RCC 7860 (cell line): ENCODE data around the gene HTD2.
"Not testable (repeated sequence)": the region's sequence is repeated elsewhere in the genome, so short reads cannot be mapped to it uniquely, and the experiment has no call there.

Experiments
- DNase-seq: peaks from one replicate; pipeline ENCODE4 v3.0.0-alpha.2; 2015; ENCODE audit warnings: low spot score
- FAIRE-seq: peaks from 2 replicates; lab custom pipeline; 2012; peaks lifted over from hg19 to GRCh38; lab: Jason Lieb, UNC

Gene HTD2

DNA sequence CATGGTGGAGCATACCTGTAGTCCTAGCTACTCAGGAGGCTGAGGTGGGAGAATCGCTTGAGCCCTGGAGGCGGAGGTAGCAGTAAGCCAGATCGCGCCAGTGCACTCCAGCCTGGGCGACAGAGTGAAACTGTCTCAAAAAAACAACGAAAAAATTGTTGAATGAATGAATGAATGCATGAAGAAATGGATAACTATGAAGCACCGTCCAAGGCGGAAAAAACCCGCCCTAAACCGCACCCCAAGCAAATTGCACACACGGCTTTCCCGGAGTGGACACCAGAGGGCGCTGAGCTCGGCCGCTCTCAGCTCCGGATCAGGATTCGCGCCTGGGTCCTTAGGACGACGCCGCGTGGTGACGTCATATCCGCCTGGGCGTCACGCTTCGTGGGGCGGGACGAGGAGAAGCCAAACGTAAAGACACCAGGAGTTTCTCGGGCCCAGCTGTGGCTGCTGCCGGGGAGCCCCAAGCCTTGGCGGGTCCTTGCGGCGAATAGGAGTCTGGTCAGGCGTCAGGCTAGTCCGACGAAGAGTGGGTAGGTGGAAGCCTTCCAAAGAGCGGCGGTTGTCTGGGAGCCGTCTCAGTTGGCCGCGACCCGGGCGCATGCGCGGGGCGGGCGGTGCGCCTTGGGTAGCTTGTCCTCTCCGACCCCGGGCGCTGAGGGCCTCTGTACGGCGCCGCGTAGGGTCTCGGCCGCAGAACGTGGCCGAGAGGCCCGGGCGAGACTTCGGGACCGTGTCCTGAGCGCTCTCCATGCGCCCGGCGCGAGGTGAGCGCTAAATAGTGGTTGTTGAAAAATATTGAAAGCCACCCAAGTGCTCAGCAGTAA lies at the start of gene HTD2, which contains the start of gene RPP14:
TSS of gene HTD2 (plus strand) at position 639 of the 830 bp plus-strand sequence. CDS start 11,094 bp downstream, outside the sequence.
TSS of gene RPP14 (plus strand) at position 364 of the 830 bp plus-strand sequence. CDS start 4,085 bp downstream, outside the sequence.
- FAIRE-seq (peak; percentile 73), DNase-seq (peak; percentile 81)

- FAIRE-seq (no peak), DNase-seq (no peak)
These were observed 47.8 kb upstream of the HTD2 start for GRCh38 chr3:58258392-58259055.

GRCh38 chr3:58260261-58260731 lies 46.0 kb upstream of the HTD2 start:
- FAIRE-seq: peak; percentile 91
- peak; percentile 91 for DNase-seq

GRCh38 chr3:58260733-58261132 lies 45.6 kb upstream of the HTD2 start:
- FAIRE-seq: peak; percentile 75
- peak; percentile 70 for DNase-seq

GRCh38 chr3:58261954-58262666 lies 44.2 kb upstream of the HTD2 start:
- DNase-seq: no peak
- FAIRE-seq: no peak

DNA sequence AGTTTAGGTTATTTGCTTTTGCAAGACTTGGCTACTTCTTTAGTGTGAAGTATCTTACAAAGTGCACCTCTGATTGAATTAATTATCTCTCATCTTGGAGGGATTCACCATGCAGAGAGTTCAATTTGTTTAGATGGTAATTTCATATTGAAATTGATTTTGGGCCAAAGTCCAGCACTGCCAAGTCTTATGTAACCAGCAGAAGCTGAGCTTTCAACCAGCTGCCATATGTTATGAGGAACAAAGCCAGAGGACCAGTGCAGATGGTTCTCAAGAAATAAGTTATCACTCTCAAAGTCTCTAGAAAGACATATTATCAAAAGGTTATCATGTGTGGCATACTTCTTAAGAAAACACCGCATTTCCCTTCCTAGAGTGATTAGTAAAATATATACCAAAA lies 39.7 kb upstream of the HTD2 start:
- no peak for FAIRE-seq
- DNase-seq: no peak

DNA sequence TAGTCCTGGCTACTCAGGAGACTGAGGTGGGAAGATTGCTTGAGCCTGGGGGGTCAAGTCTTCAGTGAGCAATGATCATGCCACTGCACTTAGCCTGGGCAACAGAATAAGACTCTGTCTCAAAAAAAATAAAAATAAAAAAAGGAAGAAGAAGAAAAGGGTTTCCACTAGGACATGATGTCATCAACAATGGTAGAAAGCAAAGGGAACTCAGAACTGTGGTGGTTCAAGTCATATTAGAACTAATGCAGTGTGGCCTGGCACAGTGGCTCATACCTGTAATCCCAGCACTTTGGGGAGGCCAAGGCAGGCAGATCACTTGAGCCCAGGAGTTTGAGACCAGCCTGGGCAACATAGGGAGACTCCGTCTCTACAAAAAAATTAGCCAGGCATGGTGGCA lies 38.8 kb upstream of the HTD2 start:
- DNase-seq, FAIRE-seq: not testable (repeated sequence)

- DNase-seq (no peak), FAIRE-seq (no peak)
These were observed 37.0 kb upstream of the HTD2 start for GRCh38 chr3:58269356-58269755.

DNA sequence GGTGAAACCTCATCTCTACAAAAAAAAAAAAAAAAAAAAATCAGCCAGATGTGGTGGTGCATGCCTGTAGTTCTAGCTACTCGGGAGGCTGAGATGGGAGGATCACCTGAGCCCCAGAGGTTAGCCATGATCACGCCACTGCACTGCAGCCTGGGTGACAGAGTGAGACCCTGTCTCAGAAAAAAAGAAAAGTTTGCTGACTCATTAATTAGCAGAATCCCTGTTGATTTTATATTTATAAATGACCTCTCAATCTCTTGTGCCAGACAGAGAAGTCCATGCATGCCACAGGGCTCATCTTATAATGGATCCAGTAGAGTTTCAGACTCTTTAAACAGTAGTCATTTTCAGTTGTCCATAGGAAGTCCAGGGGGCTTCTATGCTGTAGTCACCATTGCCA lies 35.8 kb upstream of the HTD2 start:
- FAIRE-seq: no peak
- no peak for DNase-seq

DNA sequence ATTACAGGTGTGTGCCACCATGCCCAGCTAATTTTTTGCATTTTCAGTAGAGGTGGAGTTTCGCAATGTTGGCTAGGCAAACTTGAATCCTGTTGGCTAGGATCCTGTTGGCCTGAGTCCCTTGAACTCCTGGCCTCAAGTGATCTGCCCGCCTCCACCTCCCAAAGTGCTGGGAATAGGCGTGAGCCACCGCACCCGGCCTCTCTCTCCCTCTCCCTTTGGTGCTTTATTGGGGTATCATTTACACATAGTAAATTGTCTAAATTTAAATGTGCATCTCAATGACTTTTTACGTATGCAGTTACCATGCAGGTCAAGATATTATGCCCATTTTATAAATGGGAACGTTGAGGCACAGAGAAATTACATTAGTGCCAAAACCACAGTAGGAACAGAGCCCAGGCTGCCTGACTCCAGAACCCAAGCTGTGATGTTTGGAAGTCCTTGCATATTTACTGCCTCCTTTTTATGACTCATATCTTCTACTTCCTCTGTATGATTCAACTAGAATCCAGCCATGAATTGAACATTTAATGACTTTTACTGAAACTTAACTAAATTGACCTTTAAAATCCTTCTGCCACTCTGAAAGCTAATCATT lies 34.3 kb upstream of the HTD2 start:
- FAIRE-seq: peak; percentile 89

DNA sequence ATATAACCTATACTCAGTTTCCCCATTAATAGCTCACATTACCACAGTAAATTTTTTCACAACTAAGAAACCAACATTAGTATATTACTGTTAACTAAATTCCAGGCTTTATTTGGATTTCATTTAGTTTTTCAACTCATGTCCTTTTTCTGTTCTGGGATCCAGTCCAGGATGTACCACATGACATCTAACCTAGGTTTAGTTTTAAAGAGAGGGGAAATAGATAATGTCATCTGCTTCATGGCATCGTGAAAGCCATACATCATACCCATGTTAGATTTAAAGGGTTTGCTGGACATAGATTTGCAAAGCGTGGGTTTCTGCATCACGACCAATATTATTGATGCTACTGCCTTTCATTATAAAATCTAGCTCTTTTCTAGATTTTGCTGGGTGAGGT lies 33.4 kb upstream of the HTD2 start:
- FAIRE-seq: no peak

More for the DNA sequence above, 34.3 kb upstream of the HTD2 start:
- DNase-seq: peak; percentile 78

GRCh38 chr3:58273362-58273761 lies 33.0 kb upstream of the HTD2 start:
- FAIRE-seq: not testable (repeated sequence)

More for the DNA sequence above, 33.4 kb upstream of the HTD2 start:
- DNase-seq: no peak

GRCh38 chr3:58274027-58274614 lies 32.2 kb upstream of the HTD2 start:
- FAIRE-seq: no peak
- DNase-seq: no peak

More at GRCh38 chr3:58273362-58273761, 33.0 kb upstream of the HTD2 start:
- not testable (repeated sequence) for DNase-seq

GRCh38 chr3:58281069-58281468 lies 25.3 kb upstream of the HTD2 start:
- FAIRE-seq (no peak), DNase-seq (no peak)

GRCh38 chr3:58285334-58285733 lies 21.0 kb upstream of the HTD2 start:
- FAIRE-seq (no peak), DNase-seq (no peak)

GRCh38 chr3:58287354-58287753 lies 19.0 kb upstream of the HTD2 start:
- FAIRE-seq (no peak), DNase-seq (no peak)

GRCh38 chr3:58288011-58288728 lies 18.1 kb upstream of the HTD2 start:
- FAIRE-seq (no peak), DNase-seq (no peak)

DNA sequence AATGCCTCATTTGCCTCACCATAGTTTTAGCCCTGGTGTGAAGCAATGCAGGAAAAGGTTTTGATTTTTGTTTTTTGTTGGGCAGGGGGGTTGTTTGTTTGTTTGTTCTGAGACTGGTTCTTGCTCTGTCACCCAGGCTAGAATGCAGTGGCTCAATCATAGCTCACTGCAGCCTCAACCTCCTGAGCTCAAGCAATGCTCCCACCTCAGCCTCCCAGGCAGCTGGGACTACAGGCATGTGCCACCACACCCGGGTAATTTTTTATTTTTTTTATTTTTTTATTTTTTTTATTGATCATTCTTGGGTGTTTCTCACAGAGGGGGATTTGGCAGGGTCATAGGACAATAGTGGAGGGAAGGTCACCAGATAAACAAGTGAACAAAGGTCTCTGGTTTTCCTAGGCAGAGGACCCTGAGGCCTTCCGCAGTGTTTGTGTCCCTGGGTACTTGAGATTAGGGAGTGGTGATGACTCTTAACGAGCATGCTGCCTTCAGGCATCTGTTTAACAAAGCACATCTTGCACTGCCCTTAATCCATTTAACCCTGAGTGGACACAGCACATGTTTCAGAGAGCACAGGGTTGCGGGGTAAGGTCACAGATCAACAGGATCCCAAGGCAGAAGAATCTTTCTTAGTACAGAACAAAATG lies 17.2 kb upstream of the HTD2 start:
- FAIRE-seq, DNase-seq: not testable (repeated sequence)

DNA sequence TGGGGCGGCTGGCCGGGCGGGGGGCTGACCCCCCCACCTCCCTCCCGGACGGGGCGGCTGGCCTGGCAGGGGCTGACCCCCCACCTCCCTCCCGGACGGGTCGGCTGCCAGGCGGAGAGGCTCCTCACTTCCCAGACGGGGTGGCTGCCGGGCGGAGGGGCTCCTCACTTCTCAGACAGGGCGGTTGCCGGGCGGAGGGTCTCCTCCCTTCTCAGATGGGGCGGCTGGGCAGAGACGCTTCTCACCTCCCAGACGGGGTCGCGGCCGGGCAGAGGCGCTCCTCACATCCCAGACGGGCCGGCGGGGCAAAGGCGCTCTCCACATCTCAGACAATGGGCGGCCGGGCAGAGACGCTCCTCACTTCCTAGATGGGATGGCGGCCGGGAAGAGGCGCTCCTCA lies 15.9 kb upstream of the HTD2 start:
- FAIRE-seq, DNase-seq: not testable (repeated sequence)
